Mucosa of descending colon (tissue), 3 donors: ENCODE results near the gene TERF2IP. TPM values are rescaled to one million over a fixed set of nuclear protein-coding genes. Genes with fewer than 3 reads are reported as not detected.

Source experiments
- ATAC-seq: fragments of 200-7000 bp; cut with Tn5 transposase; one replicate; pipeline ENCODE4 v1.9.1; 2020; ENCODE audit warnings: mild to moderate bottlenecking, moderate library complexity
- DNase-seq, 3 donors: peaks; one replicate each; pipeline ENCODE4 v3.0.0-alpha.2; 2020
- H3K36me3 ChIP-seq: fragments of 200-600 bp; one replicate; pipeline ENCODE4 v1.8.0; 2021; ENCODE audit warnings: low read depth, mild to moderate bottlenecking
- H3K4me1 ChIP-seq: fragments of 200-600 bp; one replicate; pipeline ENCODE4 v1.8.0; 2021; ENCODE audit warnings: low read depth, mild to moderate bottlenecking
- H3K4me3 ChIP-seq: fragments of 200-600 bp; one replicate; pipeline ENCODE4 v1.8.0; 2021; ENCODE audit warnings: mild to moderate bottlenecking
- H3K9me3 ChIP-seq: fragments of 200-600 bp; one replicate; pipeline ENCODE4 v1.8.0; 2021; ENCODE audit warnings: mild to moderate bottlenecking
- CTCF ChIP-seq: fragments of 200-600 bp; IDR thresholded peaks from one replicate; pipeline ENCODE4 v1.8.0; 2022; ENCODE audit warnings: antibody characterized with exemption, mild to moderate bottlenecking
- intact Hi-C, 2 donors: fragments of 100-400 bp; cut with DNase I in 1 of 2; cut with micrococcal nuclease in 1 of 2; formaldehyde crosslinking; loops; one replicate each; pipeline versions ENCODE4 v1.11.0 to v1.11.1; 2022; cut with DNase I, micrococcal nuclease
- total RNA-seq, 3 donors: library from RNA; stranded (reverse); fragmentation: NEBNext Ultra II Directional in 2 of 3; extraction: Animal tissue kit (Norgen Biotek cat#: 25700) in 2 of 3; gene quantifications; one replicate each; pipeline versions ENCODE4 v1.2.1 to v1.2.4, GENCODE V29; 2021 to 2023
- donor health status: DM: no; HTN: no; CAD: no; lungs with moderate emphysema.
- donor health status: DM: no; HTN: no; CAD: no.
- donor health status: DM: no; HTN: yes; CAD: no.

Gene TERF2IP
- total RNA-seq, 3 donors from 2014 or later: 26.0 to 49.6 (median 27.7) TPM

- H3K36me3 ChIP-seq: peaks cover 26% of the 10 kb centered on the region
- H3K4me1 ChIP-seq: no peaks in the 10 kb centered on the region
- TF ChIP-seq CTCF: no peak
- intact Hi-C loops: loop anchor here in 1 of 2 donors (10.0 kb wide), 1 partner anchor 97 kb away; no protein-coding TSS in a partner anchor
- ATAC-seq (no peak), DNase-seq (no peak)
- H3K9me3 ChIP-seq: no peaks in the 10 kb centered on the region
- no peak overlapping the region for H3K4me3 ChIP-seq
Measured at GRCh38 chr16:75658175-75658574, 10.6 kb downstream of the TERF2IP start.

DNA sequence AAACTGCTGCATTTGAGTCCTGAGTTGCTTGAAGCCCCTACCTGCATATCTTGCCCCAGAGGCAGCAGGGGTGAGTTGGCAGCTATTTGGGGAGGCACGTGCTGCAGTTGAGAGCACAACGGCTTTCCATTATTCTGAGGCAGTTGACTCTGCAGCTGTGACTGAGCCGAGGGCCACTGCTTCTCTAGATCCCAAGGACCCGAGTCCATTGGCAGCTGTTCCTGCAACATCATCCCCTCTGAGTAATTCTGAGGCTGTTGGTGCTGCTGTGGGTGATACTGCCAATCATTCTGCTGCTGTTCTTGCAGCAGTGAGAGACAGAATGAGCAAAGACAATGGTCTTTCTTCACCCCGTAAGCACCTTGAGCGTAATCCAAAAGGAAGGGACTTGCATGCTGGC lies 12.7 kb downstream of the TERF2IP start:
- H3K4me1 ChIP-seq: no peaks in the 10 kb centered on the region
- DNase-seq: no peak
- intact Hi-C loops: no loop called here
- TF ChIP-seq CTCF: no peak
- no peaks in the 10 kb centered on the region for H3K9me3 ChIP-seq
- no peak overlapping the region for H3K4me3 ChIP-seq
- H3K36me3 ChIP-seq: peaks cover 14% of the 10 kb centered on the region
- ATAC-seq: no peak

GRCh38 chr16:75660726-75661302 lies 13.2 kb downstream of the TERF2IP start:
- Histone ChIP-seq H3K4me1 (no peaks in the 10 kb centered on the region), H3K9me3 (no peaks in the 10 kb centered on the region), H3K4me3 (no peak overlapping the region), H3K36me3 (peaks cover 14% of the 10 kb centered on the region)
- intact Hi-C loops: no loop called here
- DNase-seq (no peak), ATAC-seq (no peak)
- TF ChIP-seq CTCF: no peak

DNA sequence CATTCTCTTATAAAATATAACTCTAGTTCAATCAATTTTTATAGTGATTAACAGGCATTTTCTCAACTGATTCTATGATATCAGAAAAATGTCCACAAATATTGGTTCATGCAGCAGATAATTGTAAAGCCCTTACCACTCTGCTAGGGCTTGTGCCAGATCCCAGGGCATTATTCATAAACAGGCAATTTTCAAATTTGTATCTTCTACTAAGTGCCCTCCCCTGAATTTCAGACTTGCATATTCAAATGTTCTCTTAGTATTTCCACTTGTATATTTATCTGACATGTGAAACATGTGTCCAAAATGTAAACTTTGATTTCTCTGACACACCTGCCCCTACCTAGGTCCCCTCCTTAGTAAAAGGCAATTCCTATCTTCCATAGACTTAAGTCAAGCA lies 19.9 kb downstream of the TERF2IP start:
- no peaks in the 10 kb centered on the region for H3K4me1 ChIP-seq
- ATAC-seq (no peak), DNase-seq (no peak)
- H3K9me3 ChIP-seq: no peaks in the 10 kb centered on the region
- no peak overlapping the region for H3K4me3 ChIP-seq
- TF ChIP-seq CTCF: no peak
- H3K36me3 ChIP-seq: no peaks in the 10 kb centered on the region
- intact Hi-C loops: no loop called here

- Histone ChIP-seq H3K36me3 (no peaks in the 10 kb centered on the region), H3K4me3 (no peak within 1 kb of the TSS), H3K9me3 (no peaks in the 10 kb centered on the region), H3K4me1 (no peaks in the 10 kb centered on the region)
- no peak for ATAC-seq
- TF ChIP-seq CTCF: no peak
- DNase-seq: no peak
- intact Hi-C loops: no loop called here
Measured at GRCh38 chr16:75676909-75677308, 29.3 kb downstream of the TERF2IP start, which contains the start of gene CPHXL2. CPHXL2 (minus strand) TSS chr16:75677009; CDS start chr16:75676999, 10 bp downstream.

DNA sequence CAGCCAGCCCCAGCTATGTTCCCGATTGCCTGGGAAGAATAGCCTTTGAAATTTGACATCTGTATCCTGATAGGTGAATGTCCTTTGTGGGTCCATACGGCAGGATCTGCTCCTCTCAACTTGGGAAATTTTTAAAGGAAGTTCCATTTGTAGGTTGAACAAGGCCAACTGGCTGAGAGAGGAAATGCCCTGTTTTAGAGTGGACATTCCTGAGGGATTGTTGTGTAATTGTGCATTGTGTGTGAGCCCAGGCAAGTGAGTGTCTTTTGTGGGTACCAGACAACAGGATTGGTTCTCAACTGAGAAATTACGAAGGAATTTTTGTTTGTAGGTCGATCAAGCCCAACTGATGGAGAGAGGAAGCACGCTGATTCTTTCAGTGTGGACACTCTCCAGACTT lies 31.8 kb downstream of the TERF2IP start:
- H3K9me3 ChIP-seq: no peaks in the 10 kb centered on the region
- H3K36me3 ChIP-seq: no peaks in the 10 kb centered on the region
- H3K4me3 ChIP-seq: no peak overlapping the region
- H3K4me1 ChIP-seq: no peaks in the 10 kb centered on the region
- intact Hi-C loops: no loop called here
- TF ChIP-seq CTCF: no peak
- ATAC-seq (no peak), DNase-seq (no peak)
